ENCODE measurements around the gene ARFIP2.

The ARFIP2 gene

DNA sequence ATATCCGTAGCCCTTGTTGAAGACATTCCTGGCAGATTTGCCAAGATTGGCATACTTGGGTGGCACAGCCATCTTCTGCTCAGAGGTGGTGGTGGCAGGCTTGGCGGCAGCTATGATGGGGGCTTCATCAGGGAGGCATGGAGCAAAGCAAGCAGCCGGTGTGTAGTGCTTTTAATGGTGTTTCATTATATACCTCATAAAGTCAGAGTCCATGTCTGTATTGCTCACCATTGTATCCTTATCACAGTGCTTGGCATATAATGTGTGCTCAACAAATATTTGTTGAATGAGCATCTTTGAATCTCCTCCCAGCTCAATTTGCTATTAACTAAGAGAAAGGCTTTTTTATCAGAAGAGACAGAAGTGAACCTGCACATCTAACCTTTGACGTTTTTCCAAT is 8.2 kb upstream of the ARFIP2 start:
- no peak for DNase-seq (ENCODE audit: low spot score)
- TF ChIP-seq, protein P1, sequence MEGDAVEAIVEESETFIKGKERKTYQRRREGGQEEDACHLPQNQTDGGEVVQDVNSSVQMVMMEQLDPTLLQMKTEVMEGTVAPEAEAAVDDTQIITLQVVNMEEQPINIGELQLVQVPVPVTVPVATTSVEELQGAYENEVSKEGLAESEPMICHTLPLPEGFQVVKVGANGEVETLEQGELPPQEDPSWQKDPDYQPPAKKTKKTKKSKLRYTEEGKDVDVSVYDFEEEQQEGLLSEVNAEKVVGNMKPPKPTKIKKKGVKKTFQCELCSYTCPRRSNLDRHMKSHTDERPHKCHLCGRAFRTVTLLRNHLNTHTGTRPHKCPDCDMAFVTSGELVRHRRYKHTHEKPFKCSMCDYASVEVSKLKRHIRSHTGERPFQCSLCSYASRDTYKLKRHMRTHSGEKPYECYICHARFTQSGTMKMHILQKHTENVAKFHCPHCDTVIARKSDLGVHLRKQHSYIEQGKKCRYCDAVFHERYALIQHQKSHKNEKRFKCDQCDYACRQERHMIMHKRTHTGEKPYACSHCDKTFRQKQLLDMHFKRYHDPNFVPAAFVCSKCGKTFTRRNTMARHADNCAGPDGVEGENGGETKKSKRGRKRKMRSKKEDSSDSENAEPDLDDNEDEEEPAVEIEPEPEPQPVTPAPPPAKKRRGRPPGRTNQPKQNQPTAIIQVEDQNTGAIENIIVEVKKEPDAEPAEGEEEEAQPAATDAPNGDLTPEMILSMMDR (IDR thresholded peaks at IDR 0.05; ENCODE audit: extremely low read depth, missing control alignments): no peak

DNA sequence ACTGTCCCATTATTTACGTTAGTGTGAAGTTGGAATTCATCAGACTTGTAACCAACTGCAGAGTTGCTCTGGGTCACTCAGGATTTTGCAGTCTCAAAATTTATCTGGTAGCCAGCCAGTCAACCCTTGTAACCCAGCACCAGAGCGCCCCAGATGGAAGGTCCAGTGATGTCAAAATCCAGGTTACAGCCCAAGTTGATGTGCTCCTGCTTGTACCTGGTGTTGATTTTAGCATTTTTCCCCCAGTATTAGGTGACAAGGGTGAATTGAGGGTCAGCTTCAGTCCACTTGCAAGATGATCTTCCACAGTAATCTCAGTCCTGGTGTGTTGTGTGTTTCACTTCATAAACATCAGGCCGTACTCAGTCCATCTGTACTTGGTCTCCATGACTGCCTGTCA is 7.7 kb upstream of the ARFIP2 start:
- DNase-seq (ENCODE audit: low spot score): no peak
- TF ChIP-seq, protein P1 (IDR thresholded peaks at IDR 0.05; ENCODE audit: extremely low read depth, missing control alignments): no peak

DNA sequence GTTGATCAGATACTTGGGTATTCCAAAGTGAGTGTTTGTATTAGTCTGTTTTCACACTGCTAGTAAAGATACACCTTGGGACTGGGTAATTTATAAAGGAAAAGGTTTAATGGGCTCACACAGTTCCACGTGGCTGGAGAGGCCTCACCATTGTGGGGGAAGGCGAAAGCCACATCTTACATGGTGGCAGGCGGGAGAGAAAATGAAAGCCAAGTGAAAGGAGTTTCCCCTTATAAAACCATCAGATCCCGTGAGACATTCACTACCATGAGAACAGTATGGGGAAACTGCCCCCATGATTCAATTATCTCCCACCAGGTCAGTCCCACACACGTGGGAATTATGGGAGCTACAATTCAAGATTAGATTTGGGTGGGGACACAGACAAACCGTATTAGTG is 7.2 kb upstream of the ARFIP2 start:
- TF ChIP-seq, protein P1 (IDR thresholded peaks at IDR 0.05; ENCODE audit: extremely low read depth, missing control alignments): no peak
- DNase-seq (ENCODE audit: low spot score): no peak

DNA sequence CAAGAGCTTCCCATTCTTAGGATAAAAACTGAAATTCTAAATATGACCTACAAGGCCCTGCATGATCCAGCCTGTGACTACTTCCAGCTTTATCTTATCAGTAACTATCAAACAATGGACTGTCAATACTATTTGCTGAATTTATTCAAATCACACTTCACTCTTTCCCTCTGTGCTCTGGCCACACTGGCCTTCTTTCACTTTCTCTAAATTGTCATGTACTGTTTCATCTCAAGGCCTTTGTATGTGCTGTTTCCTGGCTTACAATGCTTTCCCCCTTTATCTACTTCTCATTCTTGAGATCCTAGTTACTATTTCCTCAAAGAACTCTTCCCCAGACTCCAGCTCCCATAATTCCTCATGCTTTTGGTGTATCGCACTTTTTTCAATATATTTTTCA is 5.8 kb upstream of the ARFIP2 start:
- TF ChIP-seq, protein P1 (IDR thresholded peaks at IDR 0.05; ENCODE audit: extremely low read depth, missing control alignments): no peak
- no peak for DNase-seq (ENCODE audit: low spot score)

DNA sequence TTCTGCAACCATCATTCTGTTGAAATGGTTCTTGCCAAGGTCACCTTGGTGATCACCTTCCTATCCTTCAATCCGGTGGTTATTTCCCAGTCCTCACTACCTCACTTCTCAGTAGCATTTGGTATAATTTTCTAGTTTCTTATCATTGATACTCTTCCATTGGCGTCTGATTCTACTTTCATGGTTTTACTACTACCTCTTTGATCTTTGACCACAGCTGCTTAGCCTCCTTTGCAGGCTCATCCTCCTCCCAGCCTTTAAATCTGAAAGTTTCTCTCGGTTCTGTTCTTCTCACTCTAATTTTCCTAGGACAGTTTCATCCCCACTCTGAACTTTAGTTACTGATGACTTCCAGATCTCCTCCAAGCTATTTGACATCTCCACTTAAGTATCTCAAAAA is 5.1 kb upstream of the ARFIP2 start:
- TF ChIP-seq, protein P1 (IDR thresholded peaks at IDR 0.05; ENCODE audit: extremely low read depth, missing control alignments): no peak
- DNase-seq (ENCODE audit: low spot score): no peak

DNA sequence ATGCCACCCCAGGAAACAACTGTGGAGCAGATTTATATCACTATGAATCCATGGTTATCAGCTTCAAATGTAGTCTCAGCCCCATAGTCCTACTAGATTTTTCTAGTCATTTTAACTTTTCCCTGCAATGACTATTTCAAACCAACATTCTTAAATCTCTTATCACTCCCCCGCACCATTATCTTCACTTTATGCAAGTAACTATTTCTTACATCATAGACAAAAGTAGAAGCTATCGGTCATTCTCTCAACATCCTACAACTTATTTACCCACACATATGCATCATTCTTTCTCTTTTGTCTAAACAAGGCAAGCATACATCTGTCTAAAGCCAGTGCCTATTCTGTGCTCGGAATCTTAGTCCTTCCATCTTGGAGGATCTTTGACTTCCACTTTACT is 4.5 kb upstream of the ARFIP2 start:
- TF ChIP-seq, protein P1 (IDR thresholded peaks at IDR 0.05; ENCODE audit: extremely low read depth, missing control alignments): no peak
- DNase-seq (ENCODE audit: low spot score): no peak

DNA sequence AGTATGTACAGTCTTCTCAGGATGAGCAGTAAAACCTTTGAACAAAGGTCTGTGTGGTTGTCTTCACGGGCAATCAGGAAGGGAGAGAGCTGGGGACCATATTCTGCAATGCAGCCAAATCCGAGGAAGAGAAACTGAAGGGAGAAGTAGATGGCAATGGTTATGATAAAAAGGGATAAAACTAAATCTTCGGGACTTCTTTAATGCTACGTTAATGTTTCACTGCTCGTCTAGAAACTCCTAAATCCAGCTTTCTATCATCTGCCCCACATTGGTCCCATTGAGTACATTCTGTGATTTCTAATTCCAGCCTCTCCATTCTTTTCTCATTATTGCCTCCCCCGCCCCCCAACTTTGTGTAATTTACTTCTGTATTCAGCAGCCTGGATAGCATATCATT is 1.9 kb upstream of the ARFIP2 start:
- DNase-seq (ENCODE audit: low spot score): no peak
- TF ChIP-seq, protein P1 (IDR thresholded peaks at IDR 0.05; ENCODE audit: extremely low read depth, missing control alignments): no peak
